K562 (cell line): Measurements from ENCODE around the gene FGFR4. TPM values are rescaled to one million over a fixed set of nuclear protein-coding genes. Genes with fewer than 3 reads are reported as not detected.

Experiments used
- ADNP ChIP-seq: fragments of 200-800 bp; sonication (Bioruptor generic); IDR thresholded peaks from 2 replicates; pipeline ENCODE4 v1.6.1; 2016; ENCODE audit warnings: missing genetic modification characterization, missing compliant biosample characterization
- CEBPB ChIP-seq: fragments of 450-650 bp; IDR thresholded peaks from 2 replicates; pipeline ENCODE4 v1.6.1; 2016; ENCODE audit warnings: missing genetic modification characterization, missing compliant biosample characterization
- CEBPG ChIP-seq, 3 experiments: fragments of 200-800 bp in 1 of 3; sonication (Bioruptor generic) in 1 of 3; sonication (generic) in 1 of 3; formaldehyde crosslinking in 1 of 3; IDR thresholded peaks in 2 of 3; conservative IDR thresholded peaks in 1 of 3; 2 replicates each; pipeline versions ENCODE4 v1.6.1 to v1.8.0; 2016 to 2022; ENCODE audit warnings: missing compliant biosample characterization in 2 of 3, missing genetic modification characterization in 2 of 3, mild to moderate bottlenecking in 1 of 3, missing genetic modification reagents in 1 of 3
- DIDO1 ChIP-seq: fragments of 450-650 bp; IDR thresholded peaks from 2 replicates; pipeline ENCODE4 v1.6.1; 2016; ENCODE audit warnings: low read depth, missing biosample characterization, missing genetic modification characterization
- FOXA3 ChIP-seq, 2 experiments: fragments of 450-650 bp in 1 of 2; sonication (generic) in 1 of 2; formaldehyde crosslinking; IDR thresholded peaks in 1 of 2; conservative IDR thresholded peaks in 1 of 2; 2 replicates each; pipeline versions ENCODE4 v1.4.0 to v1.8.0; 2020 to 2022; ENCODE audit warnings: mild to moderate bottlenecking in 2 of 2, missing genetic modification reagents in 1 of 2
- FOXK2 ChIP-seq, 2 experiments: fragments of 450-650 bp; IDR thresholded peaks in 1 of 2; conservative IDR thresholded peaks in 1 of 2; 2 replicates each; pipeline ENCODE4 v1.6.1; 2016; ENCODE audit warnings: low read depth in 2 of 2, mild to moderate bottlenecking in 1 of 2
- HMG20B ChIP-seq: fragments of 250-450 bp; sonication (Bioruptor Pico); IDR thresholded peaks from 2 replicates; pipeline ENCODE4 v1.5.0; 2021; ENCODE audit warnings: mild to moderate bottlenecking
- KAT8 ChIP-seq: fragments of 450-650 bp; IDR thresholded peaks from 2 replicates; pipeline ENCODE4 v1.6.1; 2016; ENCODE audit warnings: low read depth, mild to moderate bottlenecking
- LEF1 ChIP-seq: fragments of 450-650 bp; IDR thresholded peaks from 2 replicates; pipeline ENCODE4 v1.6.1; 2016; ENCODE audit warnings: mild to moderate bottlenecking
- NCOR1 ChIP-seq: fragments of 450-650 bp; IDR thresholded peaks from 2 replicates; pipeline ENCODE4 v1.6.1; 2016; ENCODE audit warnings: mild to moderate bottlenecking, moderate library complexity
- PURB ChIP-seq: sonication (generic); formaldehyde crosslinking; IDR thresholded peaks from 2 replicates; pipeline ENCODE4 v1.9.0; 2021; ENCODE audit warnings: low read depth, mild to moderate bottlenecking, missing genetic modification reagents
- RAD21 ChIP-seq, 2 experiments: fragments of 250-450 bp in 1 of 2; fragments of 450-650 bp in 1 of 2; sonication (Bioruptor Pico) in 1 of 2; formaldehyde crosslinking in 1 of 2; IDR thresholded peaks in 1 of 2; conservative IDR thresholded peaks in 1 of 2; 2 replicates each; pipeline versions ENCODE4 v1.4.0 to v1.8.0; 2020 to 2022; ENCODE audit warnings: mild to moderate bottlenecking in 2 of 2, moderate library complexity in 1 of 2
- RBBP5 ChIP-seq: fragments of 200-600 bp; sonication (generic); IDR thresholded peaks from 2 replicates; pipeline ENCODE4 v1.6.1; 2012; ENCODE audit warnings: borderline replicate concordance, mild to moderate bottlenecking, low read length, control low read depth, inconsistent platforms; ENCODE audit not compliant: insufficient read depth, poor library complexity, severe bottlenecking
- SMARCE1 ChIP-seq: fragments of 450-650 bp; IDR thresholded peaks from 2 replicates; pipeline ENCODE4 v1.7.1; 2016; ENCODE audit warnings: mild to moderate bottlenecking
- UBTF ChIP-seq, 2 experiments: IDR thresholded peaks; 2 replicates each; pipeline ENCODE4 v1.6.1; 2012; ENCODE audit warnings: improper control_type of control experiment in 2 of 2, low read depth in 2 of 2, low read length in 2 of 2, borderline replicate concordance in 1 of 2
- ZNF165 ChIP-seq: fragments of 250-450 bp; sonication (Bioruptor Pico); IDR thresholded peaks from 2 replicates; pipeline ENCODE4 v1.4.0; 2020; ENCODE audit warnings: borderline replicate concordance
- ZNF589 ChIP-seq: fragments of 200-800 bp; sonication (Bioruptor generic); IDR thresholded peaks from 2 replicates; pipeline ENCODE4 v1.6.1; 2016; ENCODE audit warnings: low read depth, missing genetic modification characterization, missing compliant biosample characterization
- ZNF785 ChIP-seq: fragments of 250-450 bp; sonication (Bioruptor Pico); IDR thresholded peaks from 2 replicates; pipeline ENCODE4 v1.4.0; 2020; ENCODE audit warnings: mild to moderate bottlenecking
- polyA plus RNA-seq, 8 experiments: library from polyadenylated mRNA; depleted of rRNA in 4 of 8; stranded (reverse) in 5 of 8; unstranded in 3 of 8; fragments of >200 nt; fragmentation: Nextera tagmentation in 2 of 8; fragmentation: Illumina TruSeq in 1 of 8; extraction: Ambion mirVana in 2 of 8; extraction: Trizol in 1 of 8; gene quantifications; 2 replicates each; pipeline versions ENCODE4 v1.2.1 to v1.2.3, GENCODE V29; 2011 to 2014; ENCODE audit warnings: inconsistent platforms in 1 of 8, missing spikeins in 1 of 8
- total RNA-seq, 7 experiments: library from RNA; depleted of rRNA in 6 of 7; stranded (reverse); fragments of >200 nt in 6 of 7; fragmentation: Illumina TruSeq in 2 of 7; extraction: Trizol in 2 of 7; gene quantifications; 2 replicates each; pipeline versions ENCODE4 v1.2.1 to v1.2.3, GENCODE V29; 2011 to 2021; ENCODE audit warnings: low replicate concordance in 1 of 7
- TF ChIP-seq, protein P1 (sequence below): fragments of 450-650 bp; IDR thresholded peaks from 2 replicates; pipeline ENCODE4 v1.6.1; 2016; ENCODE audit warnings: missing biosample characterization, missing genetic modification characterization
- TF ChIP-seq, protein P2 (sequence below): fragments of 450-650 bp; formaldehyde crosslinking; IDR thresholded peaks from 2 replicates; pipeline ENCODE4 v1.4.0; 2020; ENCODE audit warnings: mild to moderate bottlenecking, moderate library complexity
- TF ChIP-seq, protein P3 (sequence below): fragments of 250-450 bp; sonication (Bioruptor Pico); IDR thresholded peaks from 2 replicates; pipeline ENCODE4 v1.8.0; 2022; ENCODE audit warnings: moderate library complexity, mild to moderate bottlenecking, inconsistent platforms

The FGFR4 gene
- total and polyA plus RNA-seq, 9 of the 15 experiments (the other 6 are each of a cell fraction or from before 2014, with no cell fraction given), result 0.76 to 35.4 (median 7.5) TPM

- TF ChIP-seq, protein P1, sequence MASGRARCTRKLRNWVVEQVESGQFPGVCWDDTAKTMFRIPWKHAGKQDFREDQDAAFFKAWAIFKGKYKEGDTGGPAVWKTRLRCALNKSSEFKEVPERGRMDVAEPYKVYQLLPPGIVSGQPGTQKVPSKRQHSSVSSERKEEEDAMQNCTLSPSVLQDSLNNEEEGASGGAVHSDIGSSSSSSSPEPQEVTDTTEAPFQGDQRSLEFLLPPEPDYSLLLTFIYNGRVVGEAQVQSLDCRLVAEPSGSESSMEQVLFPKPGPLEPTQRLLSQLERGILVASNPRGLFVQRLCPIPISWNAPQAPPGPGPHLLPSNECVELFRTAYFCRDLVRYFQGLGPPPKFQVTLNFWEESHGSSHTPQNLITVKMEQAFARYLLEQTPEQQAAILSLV, result no peak
- TF ChIP-seq FOXK2 (conservative IDR thresholded peaks at IDR 0.05 in 1 of 2, IDR thresholded peaks at IDR 0.05 in 1 of 2; ENCODE audit: low read depth in 2 of 2) (no peak), CEBPB (tag) (no peak), LEF1 (peak; percentile 27; the same call in 1 of the 2 replicates), RAD21 (CRISPR knock-in tag; conservative IDR thresholded peaks at IDR 0.05 in 1 of 2, IDR thresholded peaks at IDR 0.05 in 1 of 2) (peak in 1 of 2 experiments; percentile 37; a peak in 1 of 4 replicates), KAT8 (no peak), CEBPG (CRISPR knock-in tag; IDR thresholded peaks at IDR 0.05) (no peak), CEBPG (tag; conservative IDR thresholded peaks at IDR 0.05 in 1 of 2, IDR thresholded peaks at IDR 0.05 in 1 of 2) (no peak), NCOR1 (no peak), RBBP5 (peak; percentile 59), PURB (CRISPR knock-in tag) (no peak), HMG20B (CRISPR knock-in tag) (no peak), ZNF785 (CRISPR knock-in tag) (no peak), FOXA3 (CRISPR knock-in tag; conservative IDR thresholded peaks at IDR 0.05 in 1 of 2, IDR thresholded peaks at IDR 0.05 in 1 of 2) (no peak), ZNF589 (CRISPR knock-in tag) (no peak), ADNP (tag) (no peak), ZNF165 (CRISPR knock-in tag) (no peak), UBTF (IDR thresholded peaks at IDR 0.05; ENCODE audit: borderline replicate concordance in 1 of 2, low read depth in 2 of 2, low read length in 2 of 2) (peak; percentile 20 to 52; a peak in 1 of 4 replicates), DIDO1 (tag) (no peak), SMARCE1 (0 out of 2 replicates have a peak, but pooled peaks have one; percentile 18)
- TF ChIP-seq, protein P2, sequence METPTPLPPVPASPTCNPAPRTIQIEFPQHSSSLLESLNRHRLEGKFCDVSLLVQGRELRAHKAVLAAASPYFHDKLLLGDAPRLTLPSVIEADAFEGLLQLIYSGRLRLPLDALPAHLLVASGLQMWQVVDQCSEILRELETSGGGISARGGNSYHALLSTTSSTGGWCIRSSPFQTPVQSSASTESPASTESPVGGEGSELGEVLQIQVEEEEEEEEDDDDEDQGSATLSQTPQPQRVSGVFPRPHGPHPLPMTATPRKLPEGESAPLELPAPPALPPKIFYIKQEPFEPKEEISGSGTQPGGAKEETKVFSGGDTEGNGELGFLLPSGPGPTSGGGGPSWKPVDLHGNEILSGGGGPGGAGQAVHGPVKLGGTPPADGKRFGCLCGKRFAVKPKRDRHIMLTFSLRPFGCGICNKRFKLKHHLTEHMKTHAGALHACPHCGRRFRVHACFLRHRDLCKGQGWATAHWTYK, result no peak
- TF ChIP-seq, protein P3, sequence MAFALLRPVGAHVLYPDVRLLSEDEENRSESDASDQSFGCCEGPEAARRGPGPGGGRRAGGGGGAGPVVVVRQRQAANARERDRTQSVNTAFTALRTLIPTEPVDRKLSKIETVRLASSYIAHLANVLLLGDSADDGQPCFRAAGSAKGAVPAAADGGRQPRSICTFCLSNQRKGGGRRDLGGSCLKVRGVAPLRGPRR, result no peak
Observed at GRCh38 chr5:177086654-177087397, at the start of gene FGFR4 (continued).
